H1 (cell line): ENCODE data around the gene MCM3AP. TPM values are rescaled to one million over a fixed set of nuclear protein-coding genes. Genes with fewer than 3 reads are reported as not detected.

Experiments
- CTCF ChIA-PET: fragments of 300-600 bp; sonication (Branson Sonifier 250); formaldehyde crosslinking; loops from one replicate; lab custom pipeline; 2021; ENCODE audit not compliant: partially characterized antibody; lab: Charles Lee
- POLR2A ChIA-PET: fragments of 300-600 bp; sonication (Branson Sonifier 250); formaldehyde crosslinking; loops from one replicate; lab custom pipeline; 2021; ENCODE audit warnings: inconsistent platforms; ENCODE audit not compliant: partially characterized antibody; lab: Charles Lee
- DNase-seq, 2 experiments: peaks; one replicate each; pipeline versions ENCODE4 v3.0.0 to v3.0.0-alpha.2; 2010 to 2022; ENCODE audit warnings: low spot score in 2 of 2, low read depth in 1 of 2, mixed read lengths in 1 of 2
- FAIRE-seq: peaks from 2 replicates; lab custom pipeline; 2011; peaks lifted over from hg19 to GRCh38; lab: Jason Lieb, UNC
- H2AFZ ChIP-seq: 2 replicates; pipeline ENCODE4 v1.8.1; 2012; ENCODE audit warnings: low read length, inconsistent platforms
- H2AK5ac ChIP-seq: 2 replicates; pipeline ENCODE4 v1.6.1; 2013; ENCODE audit warnings: low read depth, low read length
- H2BK120ac ChIP-seq: replicated peaks from 2 replicates; pipeline ENCODE3; 2013; ENCODE audit warnings: low read depth, low read length, inconsistent platforms
- H2BK12ac ChIP-seq: 2 replicates; pipeline ENCODE4 v1.6.1; 2013; ENCODE audit warnings: low read depth, low read length
- H2BK15ac ChIP-seq: 2 replicates; pipeline ENCODE4 v1.6.1; 2013; ENCODE audit warnings: low read length
- H2BK20ac ChIP-seq: 2 replicates; pipeline ENCODE4 v1.6.1; 2013; ENCODE audit warnings: low read length
- H2BK5ac ChIP-seq: 2 replicates; pipeline ENCODE4 v1.6.1; 2013; ENCODE audit warnings: low read depth, low read length
- H3K14ac ChIP-seq: 2 replicates; pipeline ENCODE4 v1.6.1; 2013; ENCODE audit warnings: inconsistent platforms; ENCODE audit not compliant: insufficient read length
- H3K18ac ChIP-seq: 2 replicates; pipeline ENCODE4 v1.6.1; 2013; ENCODE audit warnings: low read length; ENCODE audit errors: extremely low read depth
- H3K23ac ChIP-seq: 2 replicates; pipeline ENCODE4 v1.6.1; 2013; ENCODE audit warnings: inconsistent platforms; ENCODE audit not compliant: insufficient read length
- H3K23me2 ChIP-seq: 2 replicates; pipeline ENCODE4 v1.6.1; 2013; ENCODE audit warnings: low read depth, low read length
- H3K27ac ChIP-seq: 2 replicates; pipeline ENCODE4 v1.6.1; 2011; ENCODE audit warnings: low read depth, low read length, inconsistent platforms
- H3K27me3 ChIP-seq, 4 experiments: replicated peaks in 1 of 4; 1 replicate in 1 of 4; 2 replicates in 3 of 4; pipeline versions ENCODE4 v1.6.1 to v1.8.1; 2011 to 2013; ENCODE audit warnings: low read length in 3 of 4, mild to moderate bottlenecking in 3 of 4, inconsistent platforms in 2 of 4, mixed read lengths in 2 of 4, moderate library complexity in 1 of 4; ENCODE audit not compliant: control insufficient read depth in 3 of 4, insufficient read depth in 3 of 4; ENCODE audit errors: extremely low read depth in 1 of 4
- H3K36me3 ChIP-seq, 4 experiments: 2 replicates each; pipeline versions ENCODE4 v1.6.1 to v1.8.1; 2011 to 2013; ENCODE audit warnings: mild to moderate bottlenecking in 4 of 4, low read length in 3 of 4, moderate library complexity in 2 of 4, control low read depth in 1 of 4, inconsistent platforms in 1 of 4; ENCODE audit not compliant: insufficient read depth in 4 of 4, control insufficient read depth in 2 of 4
- H3K4ac ChIP-seq: replicated peaks from 2 replicates; pipeline ENCODE3; 2013; ENCODE audit warnings: low read length, low read depth, mixed read lengths, inconsistent platforms; ENCODE audit not compliant: insufficient read length
- H3K4me1 ChIP-seq, 4 experiments: replicated peaks in 1 of 4; 1 replicate in 1 of 4; 2 replicates in 3 of 4; pipeline versions ENCODE4 v1.6.1 to v1.8.1; 2011 to 2013; ENCODE audit warnings: low read length in 3 of 4, inconsistent platforms in 2 of 4, mixed read lengths in 1 of 4; ENCODE audit not compliant: insufficient read depth in 4 of 4, control insufficient read depth in 3 of 4
- H3K4me2 ChIP-seq, 2 experiments: 2 replicates each; pipeline versions ENCODE4 v1.6.1 to v1.8.1; 2011 to 2013; ENCODE audit warnings: low read depth in 2 of 2, low read length in 2 of 2, control low read depth in 1 of 2, inconsistent platforms in 1 of 2, mild to moderate bottlenecking in 1 of 2; ENCODE audit not compliant: insufficient read depth in 1 of 2
- H3K4me3 ChIP-seq, 4 experiments: fragments of 200-600, 300-600 bp in 1 of 4; sonication (generic), shearing (Covaris generic), sonication (Bioruptor Twin) in 1 of 4; 2 replicates each; pipeline versions ENCODE4 v1.5.1 to v1.8.1; 2011 to 2016; ENCODE audit warnings: low read length in 4 of 4, low read depth in 3 of 4, control low read depth in 2 of 4, inconsistent platforms in 2 of 4, mild to moderate bottlenecking in 2 of 4, mixed read lengths in 1 of 4, moderate library complexity in 1 of 4; ENCODE audit not compliant: insufficient read depth in 2 of 4; ENCODE audit errors: extremely low read depth in 1 of 4
- H3K56ac ChIP-seq: replicated peaks from 2 replicates; pipeline ENCODE3; 2013; ENCODE audit warnings: low read depth, mild to moderate bottlenecking, mixed read lengths, low read length, inconsistent platforms; ENCODE audit not compliant: insufficient read length
- H3K79me1 ChIP-seq: 2 replicates; pipeline ENCODE4 v1.6.1; 2013; ENCODE audit warnings: low read depth, low read length, control low read depth
- H3K79me2 ChIP-seq, 2 experiments: 2 replicates each; pipeline versions ENCODE4 v1.6.1 to v1.8.1; 2012 to 2013; ENCODE audit warnings: low read length in 2 of 2, mild to moderate bottlenecking in 2 of 2, inconsistent platforms in 1 of 2; ENCODE audit not compliant: insufficient read depth in 2 of 2, control insufficient read depth in 1 of 2
- H3K9ac ChIP-seq, 4 experiments: replicated peaks in 1 of 4; 1 replicate in 1 of 4; 2 replicates in 3 of 4; pipeline versions ENCODE4 v1.6.1 to v1.8.1; 2011 to 2013; ENCODE audit warnings: low read depth in 3 of 4, low read length in 3 of 4, control low read depth in 2 of 4, mild to moderate bottlenecking in 2 of 4, moderate library complexity in 2 of 4, inconsistent platforms in 1 of 4; ENCODE audit errors: extremely low read depth in 1 of 4
- H3K9me3 ChIP-seq, 2 experiments: 2 replicates each; pipeline versions ENCODE4 v1.6.1 to v1.8.1; 2012 to 2013; ENCODE audit warnings: mild to moderate bottlenecking in 2 of 2, moderate library complexity in 2 of 2, control low read depth in 1 of 2, inconsistent platforms in 1 of 2, low read depth in 1 of 2, low read length in 1 of 2, mixed read lengths in 1 of 2; ENCODE audit not compliant: insufficient read depth in 2 of 2
- H4K20me1 ChIP-seq, 2 experiments: replicated peaks in 1 of 2; 2 replicates each; pipeline versions ENCODE3 to v1.8.1; 2011 to 2013; ENCODE audit warnings: inconsistent platforms in 2 of 2, low read length in 2 of 2, mild to moderate bottlenecking in 1 of 2; ENCODE audit not compliant: insufficient read depth in 2 of 2, control insufficient read depth in 1 of 2
- H4K5ac ChIP-seq: 2 replicates; pipeline ENCODE4 v1.6.1; 2013; ENCODE audit warnings: low read length, low read depth, mixed read lengths, inconsistent platforms; ENCODE audit not compliant: insufficient read length
- H4K8ac ChIP-seq: 2 replicates; pipeline ENCODE4 v1.8.0; 2013; ENCODE audit warnings: mild to moderate bottlenecking, moderate library complexity, low read length, inconsistent platforms; ENCODE audit not compliant: insufficient read depth; ENCODE audit errors: extremely low read depth
- H4K91ac ChIP-seq: replicated peaks from 2 replicates; pipeline ENCODE3; 2013; ENCODE audit warnings: low read length, mixed read lengths, inconsistent platforms; ENCODE audit not compliant: insufficient read length
- EZH2 ChIP-seq: fragments of 200-600 bp; sonication (generic); IDR thresholded peaks from 2 replicates; pipeline ENCODE4 v1.7.1; 2012; ENCODE audit warnings: low read depth, mild to moderate bottlenecking, moderate library complexity, low read length, inconsistent platforms; ENCODE audit not compliant: severe bottlenecking
- JUND ChIP-seq: IDR thresholded peaks from 2 replicates; pipeline ENCODE4 v1.6.1; 2011; ENCODE audit warnings: mild to moderate bottlenecking, improper control_type of control experiment, low read length
- POLR2A ChIP-seq, 2 experiments: IDR thresholded peaks; 1 replicate in 1 of 2; 2 replicates in 1 of 2; pipeline ENCODE4 v1.6.1; 2011; ENCODE audit warnings: low read depth in 2 of 2, low read length in 2 of 2, mild to moderate bottlenecking in 2 of 2; ENCODE audit errors: control extremely low read depth in 1 of 2
- RAD21 ChIP-seq, 2 experiments: IDR thresholded peaks in 1 of 2; conservative IDR thresholded peaks in 1 of 2; 2 replicates each; pipeline ENCODE4 v1.6.1; 2011; ENCODE audit warnings: low read depth in 2 of 2, low read length in 2 of 2, improper control_type of control experiment in 1 of 2, inconsistent platforms in 1 of 2, mild to moderate bottlenecking in 1 of 2, moderate library complexity in 1 of 2
- RNF2 ChIP-seq: fragments of 200-900, 300-1000 bp; sonication (generic); IDR thresholded peaks from 2 replicates; pipeline ENCODE4 v1.7.1; 2016; ENCODE audit warnings: borderline replicate concordance, low read depth, mild to moderate bottlenecking, antibody characterized with exemption, low read length; ENCODE audit not compliant: poor library complexity, severe bottlenecking; ENCODE audit errors: missing control alignments
- SP1 ChIP-seq: IDR thresholded peaks from 2 replicates; pipeline ENCODE4 v1.6.1; 2011; ENCODE audit warnings: low read depth, low read length
- WGBS, 2 experiments: shearing (Covaris generic) in 1 of 2; methylation state at CpG; one replicate each; pipeline versions ENCODE4 v1.1.6 to v1.1.7; 2013 to 2015; ENCODE audit warnings: low lambda C conversion rate in 2 of 2, mixed read lengths in 2 of 2, inconsistent platforms in 1 of 2, low coverage in 1 of 2, missing lambda C conversion rate in 1 of 2; ENCODE audit not compliant: insufficient replicate concordance in 2 of 2, insufficient coverage in 1 of 2, insufficient read length in 1 of 2; ENCODE audit errors: extremely low coverage in 1 of 2, missing lambda C conversion rate in 1 of 2; 5-methylcytosine and 5-hydroxymethylcytosine counted together
- polyA plus RNA-seq, 7 experiments: library from polyadenylated mRNA; depleted of rRNA in 3 of 7; stranded (reverse) in 5 of 7; unstranded in 2 of 7; fragments of >200 nt in 5 of 7; fragments of 200-250 nt in 2 of 7; gene quantifications; 1 replicate in 5 of 7; 2 replicates in 1 of 7; 4 replicates in 1 of 7; pipeline versions ENCODE4 v1.2.1 to v1.2.3, GENCODE V29; 2011 to 2013; ENCODE audit warnings: missing spikeins in 2 of 7, mixed read lengths in 2 of 7
- total RNA-seq: library from RNA; stranded (reverse); fragmentation: NEBNext Ultra II Directional; extraction: Animal tissue kit (Norgen Biotek cat#: 25700); gene quantifications from 2 replicates; pipeline ENCODE4 v1.2.1, GENCODE V29; 2021
- TF ChIP-seq, protein P1 (sequence below): IDR thresholded peaks from 2 replicates; pipeline ENCODE4 v1.6.1; 2012; ENCODE audit warnings: inconsistent platforms
- TF ChIP-seq, protein P2 (sequence below), 3 experiments: IDR thresholded peaks; 1 replicate in 2 of 3; 2 replicates in 1 of 3; pipeline versions ENCODE4 v1.5.1 to v1.6.1; 2011; ENCODE audit warnings: low read length in 3 of 3, mild to moderate bottlenecking in 3 of 3, inconsistent platforms in 2 of 3, low read depth in 1 of 3, moderate library complexity in 1 of 3; ENCODE audit not compliant: insufficient read depth in 1 of 3; ENCODE audit errors: control extremely low read depth in 1 of 3

Gene MCM3AP
- total and polyA plus RNA-seq, 2 of the 8 experiments (the other 6 are each of a cell fraction or from before 2014, with no cell fraction given) = 37.2 to 119 TPM

DNA sequence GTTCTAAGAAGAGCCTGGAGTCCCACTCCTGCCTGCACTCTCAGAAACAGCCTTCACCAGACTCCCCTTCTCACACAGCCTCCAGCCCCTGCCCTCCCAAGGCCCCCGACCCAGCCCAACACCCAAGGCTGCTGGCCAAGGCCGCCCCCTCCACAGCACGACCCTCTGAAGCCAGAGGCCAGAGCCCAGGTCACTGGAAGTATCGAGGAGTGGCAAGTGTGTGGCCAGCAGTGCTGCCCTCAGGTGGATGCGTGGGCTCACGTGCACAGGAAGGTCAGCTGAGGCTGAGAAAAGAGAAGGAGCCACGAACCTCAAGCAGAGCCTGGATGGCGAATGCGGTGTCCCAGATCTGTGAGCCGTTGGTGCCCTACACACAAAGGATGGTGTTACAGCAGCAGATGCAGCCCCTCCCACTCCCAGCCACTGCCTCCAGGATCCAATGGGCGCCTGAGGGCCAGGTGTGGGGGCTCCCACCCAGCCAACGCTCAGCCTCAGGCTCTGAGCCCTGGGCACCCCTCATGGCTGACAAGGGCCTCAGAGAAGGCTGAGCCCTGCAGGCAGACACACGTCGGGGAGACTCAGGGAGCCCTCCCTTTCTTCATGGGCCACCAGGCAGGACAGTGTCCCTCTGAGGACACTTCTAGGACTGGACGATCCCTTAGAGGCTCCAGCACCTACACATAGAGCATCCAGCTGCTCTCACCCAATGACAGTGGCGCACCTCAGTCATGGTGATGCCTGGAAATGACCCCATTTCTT, 74.9 kb downstream of the MCM3AP start:
- H3K79me1 ChIP-seq = no peaks in the 10 kb centered on the region
- no peak overlapping the region for H2AFZ ChIP-seq
- FAIRE-seq (no peak), DNase-seq (no peak)
- no peak overlapping the region for H3K18ac ChIP-seq
- no peaks in the 10 kb centered on the region for H3K9me3 ChIP-seq
- no peak overlapping the region; the same call in 1 of the 2 replicates for H2BK5ac ChIP-seq
- H2BK12ac ChIP-seq = no peak overlapping the region
- no peak overlapping the region for H3K4ac ChIP-seq
- no peak overlapping the region for H3K4me2 ChIP-seq
- no peaks in the 10 kb centered on the region for H3K27me3 ChIP-seq
- ChIA-PET CTCF (interaction anchor here (0.6 to 1.0 kb wide), 5 partner anchors 9 to 238 kb away, joined by 3 read pairs; no protein-coding TSS in a partner anchor), POLR2A (interaction anchor here (0.8 to 1.0 kb wide), 2 partner anchors 15 to 67 kb away, joined by 3 read pairs; no protein-coding TSS in a partner anchor)
- H3K23ac ChIP-seq = no peak overlapping the region
- no peaks in the 10 kb centered on the region for H3K23me2 ChIP-seq
- peaks cover 7 to 33% of the 10 kb centered on the region in 2 experiments for H4K20me1 ChIP-seq
- no peak overlapping the region for H4K8ac ChIP-seq
- H3K27ac ChIP-seq = no peak overlapping the region
- no peak overlapping the region for H3K4me3 ChIP-seq
- peaks cover 10 to 33% (median 25%) of the 10 kb centered on the region in 4 experiments for H3K36me3 ChIP-seq
- no peak overlapping the region for H3K56ac ChIP-seq
- no peak overlapping the region for H3K9ac ChIP-seq
- no peak overlapping the region for H4K91ac ChIP-seq
- H3K4me1 ChIP-seq = no peaks in the 10 kb centered on the region
- H2BK20ac ChIP-seq = no peak overlapping the region
- H4K5ac ChIP-seq = no peak overlapping the region
- WGBS, 2 experiments = 90% methylated on average over 15 of the region's 16 CpGs; no CpG with 5 or more reads in 1 of the 2 experiments
- no peaks in the 10 kb centered on the region for H3K79me2 ChIP-seq
- no peak overlapping the region for H3K14ac ChIP-seq
- H2BK120ac ChIP-seq = no peak overlapping the region
- no peak overlapping the region for H2AK5ac ChIP-seq
- H2BK15ac ChIP-seq = no peak overlapping the region
- TF ChIP-seq EZH2 (no peak), POLR2A (IDR thresholded peaks at IDR 0.05; ENCODE audit: control extremely low read depth in 1 of 2, low read depth in 2 of 2, low read length in 2 of 2) (no peak), JUND (no peak), SP1 (no peak), RNF2 (no peak), RAD21 (IDR thresholded peaks at IDR 0.05 in 1 of 2, conservative IDR thresholded peaks at IDR 0.05 in 1 of 2; ENCODE audit: low read depth in 2 of 2, low read length in 2 of 2) (peak; percentile 10 to 33; a peak in 1 of 4 replicates)
- TF ChIP-seq, protein P1, sequence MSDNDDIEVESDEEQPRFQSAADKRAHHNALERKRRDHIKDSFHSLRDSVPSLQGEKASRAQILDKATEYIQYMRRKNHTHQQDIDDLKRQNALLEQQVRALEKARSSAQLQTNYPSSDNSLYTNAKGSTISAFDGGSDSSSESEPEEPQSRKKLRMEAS = no peak
- TF ChIP-seq, protein P2, sequence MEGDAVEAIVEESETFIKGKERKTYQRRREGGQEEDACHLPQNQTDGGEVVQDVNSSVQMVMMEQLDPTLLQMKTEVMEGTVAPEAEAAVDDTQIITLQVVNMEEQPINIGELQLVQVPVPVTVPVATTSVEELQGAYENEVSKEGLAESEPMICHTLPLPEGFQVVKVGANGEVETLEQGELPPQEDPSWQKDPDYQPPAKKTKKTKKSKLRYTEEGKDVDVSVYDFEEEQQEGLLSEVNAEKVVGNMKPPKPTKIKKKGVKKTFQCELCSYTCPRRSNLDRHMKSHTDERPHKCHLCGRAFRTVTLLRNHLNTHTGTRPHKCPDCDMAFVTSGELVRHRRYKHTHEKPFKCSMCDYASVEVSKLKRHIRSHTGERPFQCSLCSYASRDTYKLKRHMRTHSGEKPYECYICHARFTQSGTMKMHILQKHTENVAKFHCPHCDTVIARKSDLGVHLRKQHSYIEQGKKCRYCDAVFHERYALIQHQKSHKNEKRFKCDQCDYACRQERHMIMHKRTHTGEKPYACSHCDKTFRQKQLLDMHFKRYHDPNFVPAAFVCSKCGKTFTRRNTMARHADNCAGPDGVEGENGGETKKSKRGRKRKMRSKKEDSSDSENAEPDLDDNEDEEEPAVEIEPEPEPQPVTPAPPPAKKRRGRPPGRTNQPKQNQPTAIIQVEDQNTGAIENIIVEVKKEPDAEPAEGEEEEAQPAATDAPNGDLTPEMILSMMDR (IDR thresholded peaks at IDR 0.05; ENCODE audit: control extremely low read depth in 1 of 3, insufficient read depth in 1 of 3, low read depth in 1 of 3, low read length in 3 of 3) = peak in 2 of 3 experiments; percentile 28 to 44; a peak in 3 of 4 replicates
